DND-41 (cell line): ENCODE data around the gene DCBLD1.

ENCODE experiments used
- ATAC-seq: fragments of 200-7000 bp; cut with Tn5 transposase; 3 replicates; pipeline ENCODE4 v1.9.1; 2021; ENCODE audit warnings: low read depth; ENCODE audit not compliant: insufficient read depth
- DNase-seq: peaks from one replicate; pipeline ENCODE4 v3.0.0-alpha.2; 2020
- H2AFZ ChIP-seq: 2 replicates; pipeline ENCODE4 v1.6.0; 2012; ENCODE audit warnings: low read depth, low read length
- H3K27ac ChIP-seq: 2 replicates; pipeline ENCODE4 v1.5.1; 2012; ENCODE audit warnings: low read length, inconsistent platforms
- H3K27me3 ChIP-seq: fragments of 200-600 bp; sonication (generic); 2 replicates; pipeline ENCODE4 v1.6.0; 2012; ENCODE audit warnings: low read length, mild to moderate bottlenecking, inconsistent platforms; ENCODE audit not compliant: insufficient read depth, poor library complexity
- H3K36me3 ChIP-seq: 2 replicates; pipeline ENCODE4 v1.5.1; 2012; ENCODE audit warnings: low read length, inconsistent platforms; ENCODE audit not compliant: insufficient read depth
- H3K4me1 ChIP-seq: 2 replicates; pipeline ENCODE4 v1.5.1; 2012; ENCODE audit warnings: mild to moderate bottlenecking, low read length; ENCODE audit not compliant: insufficient read depth
- H3K4me2 ChIP-seq: 2 replicates; pipeline ENCODE4 v1.6.0; 2012; ENCODE audit warnings: mild to moderate bottlenecking, moderate library complexity, low read length, inconsistent platforms; ENCODE audit not compliant: insufficient read depth
- H3K4me3 ChIP-seq, 2 experiments: fragments of 200-600 bp in 1 of 2; shearing (Covaris generic) in 1 of 2; 2 replicates each; pipeline ENCODE4 v1.5.1; 2012 to 2016; ENCODE audit warnings: inconsistent platforms in 2 of 2, low read length in 2 of 2, mild to moderate bottlenecking in 2 of 2, low read depth in 1 of 2, moderate library complexity in 1 of 2
- H3K79me2 ChIP-seq: 2 replicates; pipeline ENCODE4 v1.6.0; 2012; ENCODE audit warnings: low read length, inconsistent platforms; ENCODE audit not compliant: insufficient read depth
- H3K9ac ChIP-seq: 2 replicates; pipeline ENCODE4 v1.6.0; 2012; ENCODE audit warnings: low read depth, mild to moderate bottlenecking, inconsistent platforms, low read length, moderate library complexity
- H3K9me3 ChIP-seq: 2 replicates; pipeline ENCODE4 v1.5.1; 2012; ENCODE audit warnings: low read length, moderate library complexity, mild to moderate bottlenecking, inconsistent platforms; ENCODE audit not compliant: insufficient read depth, severe bottlenecking
- H4K20me1 ChIP-seq: 2 replicates; pipeline ENCODE4 v1.6.0; 2012; ENCODE audit warnings: low read length; ENCODE audit not compliant: insufficient read depth
- EZH2 ChIP-seq: IDR thresholded peaks from 3 replicates; pipeline ENCODE4 v1.6.1; 2012; ENCODE audit warnings: borderline replicate concordance, low read depth, mild to moderate bottlenecking, moderate library complexity, low read length, inconsistent platforms; ENCODE audit not compliant: severe bottlenecking
- TF ChIP-seq, protein P1 (sequence below): IDR thresholded peaks from 2 replicates; pipeline ENCODE4 v1.5.1; 2012; ENCODE audit warnings: borderline replicate concordance, low read length, moderate library complexity, mild to moderate bottlenecking; ENCODE audit not compliant: poor library complexity, severe bottlenecking; ENCODE audit errors: extremely low read depth

DCBLD1 gene

DNA sequence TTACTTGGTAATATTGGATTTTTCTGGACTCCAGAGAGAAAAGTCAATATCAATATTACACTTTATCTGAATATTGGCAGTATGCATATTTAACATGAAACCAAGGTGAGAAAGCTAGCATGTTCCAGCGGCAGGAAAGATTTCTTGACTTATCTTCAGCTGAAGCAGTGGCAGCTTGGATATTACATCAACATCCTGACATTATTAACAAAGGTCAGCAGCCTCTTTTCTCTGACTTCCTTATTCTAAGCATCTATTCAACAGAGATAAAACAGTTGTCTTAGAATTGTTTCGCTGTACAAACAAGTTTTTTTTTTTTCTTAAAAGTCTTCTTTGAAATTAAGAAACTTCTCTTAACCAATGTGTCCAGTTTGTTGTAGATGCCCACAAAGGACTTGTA is 11.8 kb downstream of the DCBLD1 start:
- DNase-seq (no peak), ATAC-seq (no peak)
- H2AFZ ChIP-seq: no peak overlapping the region
- peaks cover 10% of the 10 kb centered on the region for H3K27me3 ChIP-seq
- H3K27ac ChIP-seq: no peak overlapping the region
- no peak overlapping the region for H3K4me3 ChIP-seq
- H3K4me2 ChIP-seq: no peak overlapping the region
- H3K79me2 ChIP-seq: no peaks in the 10 kb centered on the region
- no peak overlapping the region for H3K9ac ChIP-seq
- TF ChIP-seq, protein P1, sequence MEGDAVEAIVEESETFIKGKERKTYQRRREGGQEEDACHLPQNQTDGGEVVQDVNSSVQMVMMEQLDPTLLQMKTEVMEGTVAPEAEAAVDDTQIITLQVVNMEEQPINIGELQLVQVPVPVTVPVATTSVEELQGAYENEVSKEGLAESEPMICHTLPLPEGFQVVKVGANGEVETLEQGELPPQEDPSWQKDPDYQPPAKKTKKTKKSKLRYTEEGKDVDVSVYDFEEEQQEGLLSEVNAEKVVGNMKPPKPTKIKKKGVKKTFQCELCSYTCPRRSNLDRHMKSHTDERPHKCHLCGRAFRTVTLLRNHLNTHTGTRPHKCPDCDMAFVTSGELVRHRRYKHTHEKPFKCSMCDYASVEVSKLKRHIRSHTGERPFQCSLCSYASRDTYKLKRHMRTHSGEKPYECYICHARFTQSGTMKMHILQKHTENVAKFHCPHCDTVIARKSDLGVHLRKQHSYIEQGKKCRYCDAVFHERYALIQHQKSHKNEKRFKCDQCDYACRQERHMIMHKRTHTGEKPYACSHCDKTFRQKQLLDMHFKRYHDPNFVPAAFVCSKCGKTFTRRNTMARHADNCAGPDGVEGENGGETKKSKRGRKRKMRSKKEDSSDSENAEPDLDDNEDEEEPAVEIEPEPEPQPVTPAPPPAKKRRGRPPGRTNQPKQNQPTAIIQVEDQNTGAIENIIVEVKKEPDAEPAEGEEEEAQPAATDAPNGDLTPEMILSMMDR: no peak
- no peak for TF ChIP-seq EZH2
- no peaks in the 10 kb centered on the region for H3K9me3 ChIP-seq
- no peaks in the 10 kb centered on the region for H3K4me1 ChIP-seq
- no peaks in the 10 kb centered on the region for H4K20me1 ChIP-seq
- no peaks in the 10 kb centered on the region for H3K36me3 ChIP-seq

DNA sequence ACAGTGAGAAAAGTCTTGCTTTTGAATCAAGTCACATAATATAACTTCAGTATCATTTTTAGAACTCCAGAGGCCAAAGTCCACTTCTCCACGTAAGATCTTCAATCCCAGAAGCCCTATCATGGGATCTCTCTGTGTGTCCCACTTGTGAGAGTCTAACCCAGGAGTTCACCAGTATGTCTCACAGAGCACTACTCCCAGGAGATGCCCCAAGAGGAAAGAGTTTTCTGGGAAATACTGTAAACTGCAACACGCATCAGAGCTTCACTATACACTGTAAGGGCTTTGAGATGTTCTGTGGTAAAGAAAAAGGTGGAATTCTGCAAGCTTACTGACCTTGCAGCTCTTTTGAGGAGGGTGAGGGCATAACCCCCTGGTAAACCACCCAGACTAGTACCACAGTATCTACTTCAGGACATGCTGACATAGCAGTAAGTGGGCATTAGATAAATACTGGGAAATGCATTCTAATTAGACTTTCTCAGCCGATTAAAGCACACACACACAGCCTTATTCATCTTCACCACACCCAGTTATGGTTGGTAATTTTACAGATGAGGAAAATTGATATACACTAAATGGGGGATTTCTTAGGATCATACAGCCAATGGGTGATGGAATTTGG is 12.3 kb downstream of the DCBLD1 start:
- TF ChIP-seq, protein P1: no peak
- no peak for TF ChIP-seq EZH2

DNA sequence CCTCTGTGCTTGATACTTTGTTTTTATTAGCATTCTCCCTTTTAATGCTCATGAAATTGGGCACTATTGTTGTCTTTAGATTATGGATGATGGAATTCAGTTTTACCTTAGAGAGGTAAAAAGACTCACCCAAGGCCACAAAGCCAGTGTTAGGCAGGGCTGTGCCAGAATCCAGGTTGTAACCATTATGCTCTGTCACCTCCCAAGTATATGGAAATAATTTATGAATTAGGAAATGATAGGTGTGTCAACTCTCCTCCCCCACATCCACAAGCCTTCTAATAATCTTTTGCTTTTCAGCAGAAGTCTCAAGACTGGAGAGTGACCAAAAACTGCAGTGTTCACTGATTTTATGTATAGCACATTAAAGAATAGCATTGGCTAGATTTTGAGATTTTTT is 13.0 kb downstream of the DCBLD1 start:
- Histone ChIP-seq H3K27ac (no peak overlapping the region), H4K20me1 (no peaks in the 10 kb centered on the region), H3K4me3 (no peak overlapping the region), H3K9ac (no peak overlapping the region), H2AFZ (no peak overlapping the region), H3K9me3 (no peaks in the 10 kb centered on the region), H3K4me1 (no peaks in the 10 kb centered on the region), H3K27me3 (peaks cover 10% of the 10 kb centered on the region), H3K4me2 (no peak overlapping the region), H3K79me2 (no peaks in the 10 kb centered on the region), H3K36me3 (no peaks in the 10 kb centered on the region)
- ATAC-seq (no peak), DNase-seq (no peak)
- TF ChIP-seq, protein P1: no peak
- TF ChIP-seq EZH2: no peak

More for the DNA sequence above, 12.3 kb downstream of the DCBLD1 start:
- H3K27ac ChIP-seq: no peak overlapping the region
- H3K4me3 ChIP-seq: no peak overlapping the region
- ATAC-seq (no peak), DNase-seq (no peak)
- no peaks in the 10 kb centered on the region for H3K79me2 ChIP-seq
- H3K36me3 ChIP-seq: no peaks in the 10 kb centered on the region
- H3K4me1 ChIP-seq: no peaks in the 10 kb centered on the region
- H3K9ac ChIP-seq: no peak overlapping the region
- H3K9me3 ChIP-seq: no peaks in the 10 kb centered on the region
- no peak overlapping the region for H2AFZ ChIP-seq
- H3K4me2 ChIP-seq: no peak overlapping the region
- H4K20me1 ChIP-seq: no peaks in the 10 kb centered on the region
- peaks cover 10% of the 10 kb centered on the region for H3K27me3 ChIP-seq
